Neural progenitor cell (in vitro differentiated cells): ENCODE data around the gene EIF2B5. TPM values are rescaled to one million over a fixed set of nuclear protein-coding genes. Genes with fewer than 3 reads are reported as not detected.

Source experiments
- DNase-seq: peaks from one replicate; pipeline ENCODE4 v3.0.0-alpha.2; 2016; ENCODE audit warnings: low spot score
- H2AFZ ChIP-seq: fragments of 200-600 bp; sonication (generic); replicated peaks from 2 replicates; pipeline ENCODE4 v1.6.1; 2016; ENCODE audit warnings: antibody characterized with exemption
- H3F3A ChIP-seq: fragments of 200-600 bp; sonication (generic); 2 replicates; pipeline ENCODE4 v1.6.1; 2016; ENCODE audit warnings: antibody characterized with exemption, low read depth
- H3K27ac ChIP-seq: fragments of 200-600 bp; sonication (generic); 2 replicates; pipeline ENCODE4 v1.5.1; 2016; ENCODE audit warnings: mild to moderate bottlenecking
- H3K27me3 ChIP-seq: fragments of 200-600 bp; sonication (generic); 2 replicates; pipeline ENCODE4 v1.6.1; 2016; ENCODE audit warnings: mild to moderate bottlenecking, moderate library complexity
- H3K36me3 ChIP-seq: fragments of 200-600 bp; sonication (generic); 2 replicates; pipeline ENCODE4 v1.5.1; 2016
- H3K4me1 ChIP-seq: fragments of 200-600 bp; sonication (generic); 2 replicates; pipeline ENCODE4 v1.6.1; 2016; ENCODE audit warnings: mixed run types
- H3K4me2 ChIP-seq: fragments of 200-600 bp; sonication (generic); 2 replicates; pipeline ENCODE4 v1.6.1; 2016
- H3K4me3 ChIP-seq: fragments of 200-600 bp; sonication (generic); 2 replicates; pipeline ENCODE4 v1.5.1; 2016
- H3K79me2 ChIP-seq: fragments of 200-600 bp; sonication (generic); 2 replicates; pipeline ENCODE4 v1.6.1; 2016; ENCODE audit warnings: low read depth
- H3K9ac ChIP-seq: fragments of 200-600 bp; sonication (generic); 2 replicates; pipeline ENCODE4 v1.6.1; 2016
- H3K9me3 ChIP-seq: fragments of 200-600 bp; sonication (generic); 2 replicates; pipeline ENCODE4 v1.5.1; 2016; ENCODE audit warnings: low read depth
- H4K20me1 ChIP-seq: fragments of 200-600 bp; sonication (generic); 2 replicates; pipeline ENCODE4 v1.6.1; 2016; ENCODE audit warnings: low read depth
- H3K27ac Mint-ChIP-seq: 3 replicates; pipeline ENCODE4 v1.8.0; 2021; ENCODE audit warnings: mixed read lengths
- H3K27me3 Mint-ChIP-seq: 2 replicates; pipeline ENCODE4 v1.8.0; 2022; ENCODE audit warnings: low read depth, mild to moderate bottlenecking, inconsistent platforms, moderate library complexity, mixed read lengths; ENCODE audit not compliant: insufficient read depth
- H3K36me3 Mint-ChIP-seq: 3 replicates; pipeline ENCODE4 v1.8.0; 2021; ENCODE audit warnings: mixed read lengths
- H3K4me1 Mint-ChIP-seq: 3 replicates; pipeline ENCODE4 v1.8.0; 2021; ENCODE audit warnings: mixed read lengths
- H3K4me3 Mint-ChIP-seq: 3 replicates; pipeline ENCODE4 v1.8.0; 2021; ENCODE audit warnings: mild to moderate bottlenecking, moderate library complexity, mixed read lengths
- H3K9me3 Mint-ChIP-seq: 3 replicates; pipeline ENCODE4 v1.8.0; 2020; ENCODE audit warnings: mixed read lengths
- CTCF ChIP-seq: fragments of 200-600 bp; sonication (generic); IDR thresholded peaks from 2 replicates; pipeline ENCODE4 v1.5.1; 2017; ENCODE audit warnings: antibody characterized with exemption, mild to moderate bottlenecking
- EZH2 ChIP-seq: fragments of 200-600 bp; sonication (generic); IDR thresholded peaks from 2 replicates; pipeline ENCODE4 v1.6.1; 2017; ENCODE audit warnings: antibody characterized with exemption, mild to moderate bottlenecking, moderate library complexity
- EZH2phosphoT487 ChIP-seq: fragments of 200-600 bp; sonication (generic); IDR thresholded peaks from 2 replicates; pipeline ENCODE4 v1.6.1; 2017; ENCODE audit warnings: antibody characterized with exemption
- total RNA-seq: library from RNA; depleted of rRNA; stranded (reverse); fragments of >200 nt; gene quantifications from 2 replicates; pipeline ENCODE4 v1.2.3, GENCODE V29; 2015; ENCODE audit warnings: low replicate concordance

The EIF2B5 gene
- total RNA-seq, 1 donor from 2014 or later = 69.1 TPM

- H3K27ac Mint-ChIP-seq = no peak overlapping the region
- peaks cover 29% of the 10 kb centered on the region for H4K20me1 ChIP-seq
- peaks cover 28% of the 10 kb centered on the region for H3K79me2 ChIP-seq
- peaks cover 26% of the 10 kb centered on the region for H3K36me3 Mint-ChIP-seq
- DNase-seq = no peak
- H3K4me1 ChIP-seq = no peaks in the 10 kb centered on the region
- H3K4me3 Mint-ChIP-seq = no peak overlapping the region
- H3K9me3 Mint-ChIP-seq = no peaks in the 10 kb centered on the region
- no peak overlapping the region for H3K4me2 ChIP-seq
- H3K36me3 ChIP-seq = no peaks in the 10 kb centered on the region
- H3K27me3 ChIP-seq = no peaks in the 10 kb centered on the region
- TF ChIP-seq EZH2phosphoT487 (no peak), EZH2 (no peak), CTCF (no peak)
- H3K9ac ChIP-seq = no peak overlapping the region
- no peaks in the 10 kb centered on the region for H3F3A ChIP-seq
- H3K9me3 ChIP-seq = no peaks in the 10 kb centered on the region
- H3K27ac ChIP-seq = no peak overlapping the region
- H2AFZ ChIP-seq = no peak overlapping the region
- no peaks in the 10 kb centered on the region for H3K27me3 Mint-ChIP-seq
- H3K4me3 ChIP-seq = no peak overlapping the region
- peaks cover 6% of the 10 kb centered on the region for H3K4me1 Mint-ChIP-seq
These were observed 29.6 kb downstream of the EIF2B5 start for GRCh38 chr3:184164648-184165330.

GRCh38 chr3:184165543-184165942, 30.4 kb downstream of the EIF2B5 start:
- H3K36me3 Mint-ChIP-seq = peaks cover 22% of the 10 kb centered on the region
- H3K36me3 ChIP-seq = no peaks in the 10 kb centered on the region
- H3K27ac Mint-ChIP-seq = no peak overlapping the region
- no peak overlapping the region for H2AFZ ChIP-seq
- H3K4me3 ChIP-seq = no peak overlapping the region
- H3F3A ChIP-seq = no peaks in the 10 kb centered on the region
- no peak overlapping the region for H3K4me2 ChIP-seq
- H3K4me1 Mint-ChIP-seq = peaks cover 3% of the 10 kb centered on the region
- no peak overlapping the region for H3K27ac ChIP-seq
- H3K79me2 ChIP-seq = peaks cover 21% of the 10 kb centered on the region
- no peaks in the 10 kb centered on the region for H3K9me3 ChIP-seq
- peaks cover 23% of the 10 kb centered on the region for H4K20me1 ChIP-seq
- H3K4me3 Mint-ChIP-seq = no peak overlapping the region
- H3K27me3 Mint-ChIP-seq = no peaks in the 10 kb centered on the region
- H3K9me3 Mint-ChIP-seq = no peaks in the 10 kb centered on the region
- no peak overlapping the region for H3K9ac ChIP-seq
- DNase-seq = no peak
- TF ChIP-seq EZH2 = no peak
- TF ChIP-seq EZH2phosphoT487 = no peak
- no peak for TF ChIP-seq CTCF
- no peaks in the 10 kb centered on the region for H3K27me3 ChIP-seq
- H3K4me1 ChIP-seq = no peaks in the 10 kb centered on the region

- Mint-ChIP-seq H3K27ac (no peak overlapping the region), H3K36me3 (peaks cover 31% of the 10 kb centered on the region), H3K4me3 (no peak overlapping the region), H3K27me3 (no peaks in the 10 kb centered on the region), H3K9me3 (no peaks in the 10 kb centered on the region), H3K4me1 (peaks cover under 1% of the 10 kb centered on the region)
- H3K27ac ChIP-seq = no peak overlapping the region
- peaks cover 19% of the 10 kb centered on the region for H4K20me1 ChIP-seq
- no peaks in the 10 kb centered on the region for H3F3A ChIP-seq
- H2AFZ ChIP-seq = no peak overlapping the region
- DNase-seq = no peak
- H3K4me2 ChIP-seq = no peak overlapping the region
- no peak overlapping the region for H3K4me3 ChIP-seq
- H3K9ac ChIP-seq = no peak overlapping the region
- no peaks in the 10 kb centered on the region for H3K4me1 ChIP-seq
- TF ChIP-seq CTCF = no peak
- no peak for TF ChIP-seq EZH2
- TF ChIP-seq EZH2phosphoT487 = no peak
- H3K9me3 ChIP-seq = no peaks in the 10 kb centered on the region
- peaks cover 10% of the 10 kb centered on the region for H3K79me2 ChIP-seq
- no peaks in the 10 kb centered on the region for H3K27me3 ChIP-seq
- no peaks in the 10 kb centered on the region for H3K36me3 ChIP-seq
These were observed 31.5 kb downstream of the EIF2B5 start for GRCh38 chr3:184166671-184167070.
